ENCODE data around the gene AUTS2.

The AUTS2 gene

GRCh38 chr7:70498232-70498992 is 900.1 kb downstream of the AUTS2 start:
- no peak for DNase-seq

GRCh38 chr7:70500261-70500660 is 902.0 kb downstream of the AUTS2 start:
- DNase-seq: no peak

GRCh38 chr7:70502117-70502863 is 904.0 kb downstream of the AUTS2 start:
- DNase-seq: no peak

- no peak for DNase-seq
Measured at GRCh38 chr7:70504254-70504653, 906.0 kb downstream of the AUTS2 start.

- no peak for DNase-seq
Measured at GRCh38 chr7:70505468-70505867, 907.2 kb downstream of the AUTS2 start.

- DNase-seq: no peak
Measured at GRCh38 chr7:70505886-70506285, 907.6 kb downstream of the AUTS2 start.

- no peak for DNase-seq
Measured at GRCh38 chr7:70506434-70506833, 908.2 kb downstream of the AUTS2 start.

GRCh38 chr7:70512144-70512543 is 913.9 kb downstream of the AUTS2 start:
- no peak for DNase-seq

GRCh38 chr7:70512761-70513160 is 914.5 kb downstream of the AUTS2 start:
- DNase-seq: peak; percentile 35

- no peak for DNase-seq
Measured at GRCh38 chr7:70520611-70521010, 922.3 kb downstream of the AUTS2 start.

GRCh38 chr7:70523249-70523988 is 925.1 kb downstream of the AUTS2 start:
- no peak for DNase-seq

GRCh38 chr7:70523989-70524351 is 925.7 kb downstream of the AUTS2 start:
- no peak for DNase-seq

- no peak for DNase-seq
Measured at GRCh38 chr7:70525991-70526390, 927.7 kb downstream of the AUTS2 start.

GRCh38 chr7:70527520-70528115 is 929.3 kb downstream of the AUTS2 start:
- no peak for DNase-seq

GRCh38 chr7:70529436-70529835 is 931.2 kb downstream of the AUTS2 start:
- DNase-seq: no peak

- DNase-seq: no peak
Measured at GRCh38 chr7:70529914-70530585, 931.8 kb downstream of the AUTS2 start.

GRCh38 chr7:70533614-70534013 is 935.3 kb downstream of the AUTS2 start:
- DNase-seq: no peak

GRCh38 chr7:70539205-70539604 is 940.9 kb downstream of the AUTS2 start:
- no peak for DNase-seq

- no peak for DNase-seq
Measured at GRCh38 chr7:70539617-70540016, 941.3 kb downstream of the AUTS2 start.

GRCh38 chr7:70540641-70541040 is 942.4 kb downstream of the AUTS2 start:
- no peak for DNase-seq

- DNase-seq: no peak
Measured at GRCh38 chr7:70542750-70543376, 944.6 kb downstream of the AUTS2 start.

- no peak for DNase-seq
Measured at GRCh38 chr7:70544016-70544415, 945.7 kb downstream of the AUTS2 start.
